ENCODE data around the gene ZNF473.
"Not testable (repeated sequence)": the region's sequence is repeated elsewhere in the genome, so short reads cannot be mapped to it uniquely, and the experiment has no call there.

DNA sequence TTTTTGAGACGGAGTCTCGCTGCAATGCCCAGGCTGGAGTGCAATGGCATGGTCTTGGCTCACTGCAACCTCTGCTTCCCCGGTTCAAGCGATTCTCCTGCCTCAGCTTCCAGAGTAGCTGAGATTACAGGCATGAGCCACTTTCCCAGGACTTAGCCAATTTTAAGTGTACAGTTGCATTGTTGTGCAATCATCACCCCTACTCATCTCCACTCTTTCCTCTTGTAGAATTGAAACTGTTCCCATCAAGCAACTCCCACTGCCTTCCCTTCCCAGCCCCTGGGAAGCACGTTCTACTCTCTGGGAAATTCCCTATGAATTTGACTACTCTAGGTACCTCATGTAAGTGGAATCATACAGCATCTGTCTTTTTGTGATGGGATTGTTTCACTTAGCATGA, 53.2 kb downstream of the ZNF473 start:
- TF ChIP-seq CTCF, POLR2A (IDR thresholded peaks at IDR 0.05): not testable (repeated sequence)

All from lower leg skin (tissue), 3 donors.